Effector memory CD4-positive, alpha-beta T cell (primary cell): ENCODE measurements around the gene NEAT1.

ENCODE experiments used
- DNase-seq, 3 donors: peaks; one replicate each; pipeline ENCODE4 v3.0.0-alpha.2; 2020
- H3K27ac ChIP-seq: 2 replicates; pipeline ENCODE4 v1.7.0; 2013; ENCODE audit warnings: mild to moderate bottlenecking, low read length, moderate library complexity; ENCODE audit not compliant: insufficient read depth, poor library complexity, severe bottlenecking
- H3K27me3 ChIP-seq: replicated peaks from 2 replicates; pipeline ENCODE4 v1.7.0; 2013; ENCODE audit warnings: mild to moderate bottlenecking, low read length; ENCODE audit not compliant: insufficient read depth, control insufficient read depth, poor library complexity, severe bottlenecking
- H3K36me3 ChIP-seq: 2 replicates; pipeline ENCODE4 v1.7.0; 2013; ENCODE audit warnings: mild to moderate bottlenecking, low read length, moderate library complexity; ENCODE audit not compliant: control insufficient read depth, insufficient read depth
- H3K4me1 ChIP-seq: 2 replicates; pipeline ENCODE4 v1.7.0; 2013; ENCODE audit warnings: low read length, mild to moderate bottlenecking; ENCODE audit not compliant: control insufficient read depth, insufficient read depth, poor library complexity, severe bottlenecking
- H3K4me3 ChIP-seq: 2 replicates; pipeline ENCODE4 v1.7.0; 2013; ENCODE audit warnings: low read length, low read depth, mild to moderate bottlenecking; ENCODE audit not compliant: insufficient read depth, poor library complexity, severe bottlenecking
- H3K9me3 ChIP-seq: 2 replicates; pipeline ENCODE4 v1.7.0; 2013; ENCODE audit warnings: mild to moderate bottlenecking, low read length, moderate library complexity; ENCODE audit not compliant: control insufficient read depth
- total RNA-seq, 3 donors: gene quantifications; one replicate each; lab custom pipeline; 2026; lab: John Stamatoyannopoulos, UW

NEAT1 gene
- total RNA-seq, result 355 to 1,629 (median 965) reads per million in 3 donors

GRCh38 chr11:65422633-65423515, at the start of gene NEAT1:
Gene NEAT1, plus strand, starts transcription at chr11:65422798.
- no peaks in the 10 kb centered on the region for H3K27me3 ChIP-seq
- H3K4me1 ChIP-seq, result peaks cover 57% of the 10 kb centered on the region
- DNase-seq, result peak; percentile 74 to 90 (median 86)
- peaks cover 6% of the 10 kb centered on the region for H3K36me3 ChIP-seq
- no peaks in the 10 kb centered on the region for H3K9me3 ChIP-seq
- H3K4me3 ChIP-seq, result peak within 1 kb of the TSS; percentile 80
- H3K27ac ChIP-seq, result peak within 1 kb of the TSS; percentile 99

- DNase-seq, result no peak
- Histone ChIP-seq H3K27me3 (no peaks in the 10 kb centered on the region), H3K9me3 (no peaks in the 10 kb centered on the region), H3K4me1 (no peaks in the 10 kb centered on the region), H3K36me3 (no peaks in the 10 kb centered on the region), H3K4me3 (no peak overlapping the region), H3K27ac (no peak overlapping the region)
These were observed 48.6 kb upstream of the NEAT1 start for GRCh38 chr11:65373839-65374580.

GRCh38 chr11:65375012-65375411, 47.6 kb upstream of the NEAT1 start:
- H3K4me1 ChIP-seq, result peaks cover 2% of the 10 kb centered on the region
- no peak overlapping the region for H3K4me3 ChIP-seq
- no peaks in the 10 kb centered on the region for H3K27me3 ChIP-seq
- no peak for DNase-seq
- no peak overlapping the region for H3K27ac ChIP-seq
- no peaks in the 10 kb centered on the region for H3K9me3 ChIP-seq
- H3K36me3 ChIP-seq, result peaks cover 7% of the 10 kb centered on the region

- Histone ChIP-seq H3K36me3 (peaks cover 12% of the 10 kb centered on the region), H3K4me1 (peaks cover 3% of the 10 kb centered on the region), H3K27me3 (no peaks in the 10 kb centered on the region), H3K4me3 (no peak overlapping the region), H3K9me3 (no peaks in the 10 kb centered on the region), H3K27ac (no peak overlapping the region)
- no peak for DNase-seq
These were observed 46.4 kb upstream of the NEAT1 start for GRCh38 chr11:65376138-65376713.

- Histone ChIP-seq H3K27me3 (no peaks in the 10 kb centered on the region), H3K36me3 (peaks cover 12% of the 10 kb centered on the region), H3K27ac (no peak overlapping the region), H3K9me3 (no peaks in the 10 kb centered on the region), H3K4me1 (peaks cover 8% of the 10 kb centered on the region), H3K4me3 (no peak overlapping the region)
- no peak for DNase-seq
These were observed 45.6 kb upstream of the NEAT1 start for GRCh38 chr11:65377036-65377435.

- peaks cover 13% of the 10 kb centered on the region for H3K4me1 ChIP-seq
- no peak for DNase-seq
- no peak overlapping the region for H3K4me3 ChIP-seq
- no peak overlapping the region for H3K27ac ChIP-seq
- peaks cover 12% of the 10 kb centered on the region for H3K36me3 ChIP-seq
- no peaks in the 10 kb centered on the region for H3K27me3 ChIP-seq
- no peaks in the 10 kb centered on the region for H3K9me3 ChIP-seq
These were observed 44.8 kb upstream of the NEAT1 start for GRCh38 chr11:65377777-65378176.

GRCh38 chr11:65378208-65378927, 44.2 kb upstream of the NEAT1 start:
- no peak for DNase-seq

GRCh38 chr11:65378928-65379638, 43.5 kb upstream of the NEAT1 start:
- H3K9me3 ChIP-seq, result no peaks in the 10 kb centered on the region
- DNase-seq, result no peak
- peaks cover 24% of the 10 kb centered on the region for H3K4me1 ChIP-seq
- H3K27ac ChIP-seq, result no peak overlapping the region
- peaks cover 12% of the 10 kb centered on the region for H3K36me3 ChIP-seq
- H3K4me3 ChIP-seq, result no peak overlapping the region
- no peaks in the 10 kb centered on the region for H3K27me3 ChIP-seq

More at GRCh38 chr11:65378208-65378927, 44.2 kb upstream of the NEAT1 start:
- Histone ChIP-seq H3K36me3 (peaks cover 12% of the 10 kb centered on the region), H3K27me3 (no peaks in the 10 kb centered on the region), H3K4me1 (peaks cover 19% of the 10 kb centered on the region), H3K9me3 (no peaks in the 10 kb centered on the region), H3K27ac (no peak overlapping the region), H3K4me3 (no peak overlapping the region)
